GM20000 (cell line): ENCODE data around the gene APBB1IP.

Experiments
- DNase-seq: peaks from one replicate; pipeline ENCODE4 v3.0.0; 2012; ENCODE audit warnings: low spot score
- CTCF ChIP-seq: IDR thresholded peaks from 2 replicates; pipeline ENCODE4 v1.5.1; 2012; ENCODE audit warnings: mild to moderate bottlenecking, control low read depth; ENCODE audit errors: extremely low read depth, missing control alignments

APBB1IP gene

GRCh38 chr10:26479766-26480492 is 41.8 kb downstream of the APBB1IP start:
- no peak for DNase-seq
- TF ChIP-seq CTCF = no peak

DNA sequence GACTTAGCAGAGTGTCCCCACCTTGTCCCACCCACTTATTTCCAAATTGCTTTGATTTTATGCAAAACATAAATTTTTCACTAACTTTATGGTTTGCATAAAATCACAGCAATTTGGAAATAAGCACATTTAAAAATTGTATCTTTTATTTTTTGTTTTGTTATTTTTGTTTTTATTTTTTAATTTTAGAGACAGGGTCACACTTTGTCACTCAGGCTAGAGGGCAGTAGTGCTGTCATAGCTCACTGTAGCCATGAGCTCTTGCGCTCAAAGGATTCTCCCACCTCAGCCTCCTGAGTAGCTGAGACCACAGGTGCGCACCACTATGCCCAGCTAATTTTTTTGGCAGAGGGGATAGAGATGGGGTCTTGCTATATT is 43.2 kb downstream of the APBB1IP start:
- no peak for TF ChIP-seq CTCF
- DNase-seq = no peak

- DNase-seq = peak; percentile 29
Observed at GRCh38 chr10:26481914-26482550, 43.9 kb downstream of the APBB1IP start.

DNA sequence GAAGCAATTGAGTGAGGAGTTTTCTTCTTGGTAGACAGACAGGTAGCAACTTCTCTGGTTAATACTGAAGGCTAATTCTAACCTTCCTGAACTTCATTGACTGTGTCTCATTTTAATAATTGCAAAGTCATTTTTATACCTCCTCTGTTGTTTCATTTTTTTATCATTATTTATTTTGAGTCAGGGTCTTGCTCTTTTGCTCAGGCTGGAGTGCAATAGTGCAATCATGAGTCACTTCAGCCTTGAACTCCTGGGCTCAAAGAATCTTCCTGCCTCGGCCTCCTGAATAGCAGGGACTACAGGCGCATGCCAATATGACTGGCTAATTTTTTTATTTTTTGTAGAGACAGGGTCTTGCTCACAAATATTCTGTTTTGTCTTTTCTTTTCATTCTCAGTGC is 45.4 kb downstream of the APBB1IP start:
- no peak for DNase-seq
- TF ChIP-seq CTCF = no peak

More at GRCh38 chr10:26481914-26482550, 43.9 kb downstream of the APBB1IP start:
- no peak for TF ChIP-seq CTCF

GRCh38 chr10:26485150-26485941 is 47.2 kb downstream of the APBB1IP start:
- TF ChIP-seq CTCF = no peak
- DNase-seq = no peak

- no peak for DNase-seq
- no peak for TF ChIP-seq CTCF
Observed at GRCh38 chr10:26486304-26486703, 48.2 kb downstream of the APBB1IP start.
